H1 (cell line): Measurements from ENCODE around the gene CAMKK2. TPM values are rescaled to one million over a fixed set of nuclear protein-coding genes. Genes with fewer than 3 reads are reported as not detected.

Experiments
- CHD2 ChIP-seq: IDR thresholded peaks from 2 replicates; pipeline ENCODE4 v1.6.1; 2012; ENCODE audit warnings: low read length, improper control_type of control experiment
- JUND ChIP-seq: IDR thresholded peaks from 2 replicates; pipeline ENCODE4 v1.6.1; 2011; ENCODE audit warnings: mild to moderate bottlenecking, improper control_type of control experiment, low read length
- KDM4A ChIP-seq: IDR thresholded peaks from one replicate; pipeline ENCODE4 v1.7.1; 2012; ENCODE audit warnings: low read depth, mild to moderate bottlenecking, moderate library complexity, low read length, inconsistent platforms; ENCODE audit not compliant: severe bottlenecking
- POLR2AphosphoS5 ChIP-seq: IDR thresholded peaks from 2 replicates; pipeline ENCODE4 v1.6.1; 2011; ENCODE audit warnings: low read depth, low read length
- RAD21 ChIP-seq, 2 experiments: IDR thresholded peaks in 1 of 2; conservative IDR thresholded peaks in 1 of 2; 2 replicates each; pipeline ENCODE4 v1.6.1; 2011; ENCODE audit warnings: low read depth in 2 of 2, low read length in 2 of 2, improper control_type of control experiment in 1 of 2, inconsistent platforms in 1 of 2, mild to moderate bottlenecking in 1 of 2, moderate library complexity in 1 of 2
- RBBP5 ChIP-seq: IDR thresholded peaks from 2 replicates; pipeline ENCODE4 v1.7.1; 2012; ENCODE audit warnings: low read depth, mild to moderate bottlenecking, inconsistent platforms, low read length, moderate library complexity, borderline replicate concordance
- RXRA ChIP-seq: IDR thresholded peaks from 2 replicates; pipeline ENCODE4 v1.6.1; 2011; ENCODE audit warnings: low read depth, mild to moderate bottlenecking, low read length, moderate library complexity; ENCODE audit not compliant: insufficient read depth
- SIX5 ChIP-seq: IDR thresholded peaks from 2 replicates; pipeline ENCODE4 v1.6.1; 2011; ENCODE audit warnings: mild to moderate bottlenecking, low read depth, low read length
- SUZ12 ChIP-seq: fragments of 200-600 bp; sonication (generic); IDR thresholded peaks from 2 replicates; pipeline ENCODE4 v1.6.1; 2012; ENCODE audit warnings: mild to moderate bottlenecking, inconsistent platforms, low read length, moderate library complexity, mixed read lengths
- polyA plus RNA-seq, 7 experiments: library from polyadenylated mRNA; depleted of rRNA in 3 of 7; stranded (reverse) in 5 of 7; unstranded in 2 of 7; fragments of >200 nt in 5 of 7; fragments of 200-250 nt in 2 of 7; gene quantifications; 1 replicate in 5 of 7; 2 replicates in 1 of 7; 4 replicates in 1 of 7; pipeline versions ENCODE4 v1.2.1 to v1.2.3, GENCODE V29; 2011 to 2013; ENCODE audit warnings: missing spikeins in 2 of 7, mixed read lengths in 2 of 7
- total RNA-seq: library from RNA; stranded (reverse); fragmentation: NEBNext Ultra II Directional; extraction: Animal tissue kit (Norgen Biotek cat#: 25700); gene quantifications from 2 replicates; pipeline ENCODE4 v1.2.1, GENCODE V29; 2021
- TF ChIP-seq, protein P1 (sequence below): fragments of 300-600 bp; sonication (generic); IDR thresholded peaks from 2 replicates; pipeline ENCODE4 v1.7.1; 2012; ENCODE audit warnings: low read length, moderate library complexity, mild to moderate bottlenecking, inconsistent platforms; ENCODE audit not compliant: insufficient replicate concordance

The CAMKK2 gene
- total and polyA plus RNA-seq, 2 of the 8 experiments (the other 6 are each of a cell fraction or from before 2014, with no cell fraction given) = 29.6 to 30.6 TPM

DNA sequence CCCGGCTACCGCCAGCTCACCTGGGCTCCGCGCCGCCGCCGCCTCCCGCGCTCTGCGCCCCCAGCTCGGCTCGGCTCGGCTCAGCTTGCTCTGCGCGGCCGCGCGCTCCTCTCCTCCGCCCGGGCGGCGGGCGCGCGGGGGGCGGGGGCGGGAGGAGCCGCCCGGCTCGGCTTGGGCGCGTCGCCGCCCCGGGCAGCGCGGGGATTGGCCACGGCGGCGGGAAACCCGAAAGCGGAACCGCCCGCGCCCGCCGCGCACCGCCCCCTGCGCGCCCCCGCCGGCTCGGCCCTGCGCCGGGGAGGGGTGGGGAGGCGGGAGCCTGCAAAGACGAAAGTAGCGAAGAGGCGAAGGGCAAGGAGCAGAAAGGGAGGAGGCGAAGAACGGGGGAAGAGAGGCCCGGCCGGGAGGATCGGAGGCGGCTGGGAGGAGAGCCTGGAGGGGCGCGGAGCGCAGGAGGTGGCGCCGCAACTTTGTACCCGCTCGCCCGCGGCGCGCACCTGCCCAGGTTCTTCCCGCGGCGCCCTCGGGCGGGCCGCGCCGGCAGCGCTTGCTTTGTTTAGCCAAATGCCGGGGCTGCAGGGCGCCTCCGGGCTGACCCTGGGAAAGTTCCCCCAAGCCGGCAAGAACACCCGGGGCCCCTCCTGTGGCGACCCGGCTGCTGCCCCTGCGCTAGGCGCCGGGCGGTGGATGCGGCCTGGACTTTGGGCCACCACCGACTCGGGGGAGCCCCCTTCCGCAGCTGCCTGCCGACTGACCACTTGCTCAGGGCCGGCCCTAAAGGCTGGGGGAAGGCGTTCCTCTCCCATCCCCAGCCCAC lies at the start of gene CAMKK2 (continued):
- no peak for TF ChIP-seq SIX5
- TF ChIP-seq, protein P1, sequence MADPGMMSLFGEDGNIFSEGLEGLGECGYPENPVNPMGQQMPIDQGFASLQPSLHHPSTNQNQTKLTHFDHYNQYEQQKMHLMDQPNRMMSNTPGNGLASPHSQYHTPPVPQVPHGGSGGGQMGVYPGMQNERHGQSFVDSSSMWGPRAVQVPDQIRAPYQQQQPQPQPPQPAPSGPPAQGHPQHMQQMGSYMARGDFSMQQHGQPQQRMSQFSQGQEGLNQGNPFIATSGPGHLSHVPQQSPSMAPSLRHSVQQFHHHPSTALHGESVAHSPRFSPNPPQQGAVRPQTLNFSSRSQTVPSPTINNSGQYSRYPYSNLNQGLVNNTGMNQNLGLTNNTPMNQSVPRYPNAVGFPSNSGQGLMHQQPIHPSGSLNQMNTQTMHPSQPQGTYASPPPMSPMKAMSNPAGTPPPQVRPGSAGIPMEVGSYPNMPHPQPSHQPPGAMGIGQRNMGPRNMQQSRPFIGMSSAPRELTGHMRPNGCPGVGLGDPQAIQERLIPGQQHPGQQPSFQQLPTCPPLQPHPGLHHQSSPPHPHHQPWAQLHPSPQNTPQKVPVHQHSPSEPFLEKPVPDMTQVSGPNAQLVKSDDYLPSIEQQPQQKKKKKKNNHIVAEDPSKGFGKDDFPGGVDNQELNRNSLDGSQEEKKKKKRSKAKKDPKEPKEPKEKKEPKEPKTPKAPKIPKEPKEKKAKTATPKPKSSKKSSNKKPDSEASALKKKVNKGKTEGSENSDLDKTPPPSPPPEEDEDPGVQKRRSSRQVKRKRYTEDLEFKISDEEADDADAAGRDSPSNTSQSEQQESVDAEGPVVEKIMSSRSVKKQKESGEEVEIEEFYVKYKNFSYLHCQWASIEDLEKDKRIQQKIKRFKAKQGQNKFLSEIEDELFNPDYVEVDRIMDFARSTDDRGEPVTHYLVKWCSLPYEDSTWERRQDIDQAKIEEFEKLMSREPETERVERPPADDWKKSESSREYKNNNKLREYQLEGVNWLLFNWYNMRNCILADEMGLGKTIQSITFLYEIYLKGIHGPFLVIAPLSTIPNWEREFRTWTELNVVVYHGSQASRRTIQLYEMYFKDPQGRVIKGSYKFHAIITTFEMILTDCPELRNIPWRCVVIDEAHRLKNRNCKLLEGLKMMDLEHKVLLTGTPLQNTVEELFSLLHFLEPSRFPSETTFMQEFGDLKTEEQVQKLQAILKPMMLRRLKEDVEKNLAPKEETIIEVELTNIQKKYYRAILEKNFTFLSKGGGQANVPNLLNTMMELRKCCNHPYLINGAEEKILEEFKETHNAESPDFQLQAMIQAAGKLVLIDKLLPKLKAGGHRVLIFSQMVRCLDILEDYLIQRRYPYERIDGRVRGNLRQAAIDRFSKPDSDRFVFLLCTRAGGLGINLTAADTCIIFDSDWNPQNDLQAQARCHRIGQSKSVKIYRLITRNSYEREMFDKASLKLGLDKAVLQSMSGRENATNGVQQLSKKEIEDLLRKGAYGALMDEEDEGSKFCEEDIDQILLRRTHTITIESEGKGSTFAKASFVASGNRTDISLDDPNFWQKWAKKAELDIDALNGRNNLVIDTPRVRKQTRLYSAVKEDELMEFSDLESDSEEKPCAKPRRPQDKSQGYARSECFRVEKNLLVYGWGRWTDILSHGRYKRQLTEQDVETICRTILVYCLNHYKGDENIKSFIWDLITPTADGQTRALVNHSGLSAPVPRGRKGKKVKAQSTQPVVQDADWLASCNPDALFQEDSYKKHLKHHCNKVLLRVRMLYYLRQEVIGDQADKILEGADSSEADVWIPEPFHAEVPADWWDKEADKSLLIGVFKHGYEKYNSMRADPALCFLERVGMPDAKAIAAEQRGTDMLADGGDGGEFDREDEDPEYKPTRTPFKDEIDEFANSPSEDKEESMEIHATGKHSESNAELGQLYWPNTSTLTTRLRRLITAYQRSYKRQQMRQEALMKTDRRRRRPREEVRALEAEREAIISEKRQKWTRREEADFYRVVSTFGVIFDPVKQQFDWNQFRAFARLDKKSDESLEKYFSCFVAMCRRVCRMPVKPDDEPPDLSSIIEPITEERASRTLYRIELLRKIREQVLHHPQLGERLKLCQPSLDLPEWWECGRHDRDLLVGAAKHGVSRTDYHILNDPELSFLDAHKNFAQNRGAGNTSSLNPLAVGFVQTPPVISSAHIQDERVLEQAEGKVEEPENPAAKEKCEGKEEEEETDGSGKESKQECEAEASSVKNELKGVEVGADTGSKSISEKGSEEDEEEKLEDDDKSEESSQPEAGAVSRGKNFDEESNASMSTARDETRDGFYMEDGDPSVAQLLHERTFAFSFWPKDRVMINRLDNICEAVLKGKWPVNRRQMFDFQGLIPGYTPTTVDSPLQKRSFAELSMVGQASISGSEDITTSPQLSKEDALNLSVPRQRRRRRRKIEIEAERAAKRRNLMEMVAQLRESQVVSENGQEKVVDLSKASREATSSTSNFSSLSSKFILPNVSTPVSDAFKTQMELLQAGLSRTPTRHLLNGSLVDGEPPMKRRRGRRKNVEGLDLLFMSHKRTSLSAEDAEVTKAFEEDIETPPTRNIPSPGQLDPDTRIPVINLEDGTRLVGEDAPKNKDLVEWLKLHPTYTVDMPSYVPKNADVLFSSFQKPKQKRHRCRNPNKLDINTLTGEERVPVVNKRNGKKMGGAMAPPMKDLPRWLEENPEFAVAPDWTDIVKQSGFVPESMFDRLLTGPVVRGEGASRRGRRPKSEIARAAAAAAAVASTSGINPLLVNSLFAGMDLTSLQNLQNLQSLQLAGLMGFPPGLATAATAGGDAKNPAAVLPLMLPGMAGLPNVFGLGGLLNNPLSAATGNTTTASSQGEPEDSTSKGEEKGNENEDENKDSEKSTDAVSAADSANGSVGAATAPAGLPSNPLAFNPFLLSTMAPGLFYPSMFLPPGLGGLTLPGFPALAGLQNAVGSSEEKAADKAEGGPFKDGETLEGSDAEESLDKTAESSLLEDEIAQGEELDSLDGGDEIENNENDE = no peak
- TF ChIP-seq JUND = no peak
- TF ChIP-seq SUZ12 = no peak
- TF ChIP-seq POLR2AphosphoS5 = peak; percentile 46; the same call in 1 of the 2 replicates
- TF ChIP-seq RXRA = no peak
- TF ChIP-seq RBBP5 = peak; percentile 89
- TF ChIP-seq CHD2 = no peak
- peak; percentile 53 for TF ChIP-seq KDM4A
- TF ChIP-seq RAD21 (IDR thresholded peaks at IDR 0.05 in 1 of 2, conservative IDR thresholded peaks at IDR 0.05 in 1 of 2; ENCODE audit: low read depth in 2 of 2, low read length in 2 of 2) = 0 out of 4 replicates have a peak, but pooled peaks of 1 of the 2 experiments have one; percentile 0
